Hematopoietic multipotent progenitor cell treated with erythropoietin and hydrocortisone succinate and interleukin-3 and kit ligand, for 8 days (in vitro differentiated cells): ENCODE results near the gene MAEA.
"Not testable (repeated sequence)": the region's sequence is repeated elsewhere in the genome, so short reads cannot be mapped to it uniquely, and the experiment has no call there.

Experiments used
- DNase-seq: peaks from one replicate; pipeline ENCODE4 v3.0.0-alpha.2; 2015

Gene MAEA

GRCh38 chr4:1285151-1285789 is 4.4 kb upstream of the MAEA start:
- DNase-seq: no peak

GRCh38 chr4:1285790-1286553 is 3.7 kb upstream of the MAEA start:
- peak; percentile 60 for DNase-seq

DNA sequence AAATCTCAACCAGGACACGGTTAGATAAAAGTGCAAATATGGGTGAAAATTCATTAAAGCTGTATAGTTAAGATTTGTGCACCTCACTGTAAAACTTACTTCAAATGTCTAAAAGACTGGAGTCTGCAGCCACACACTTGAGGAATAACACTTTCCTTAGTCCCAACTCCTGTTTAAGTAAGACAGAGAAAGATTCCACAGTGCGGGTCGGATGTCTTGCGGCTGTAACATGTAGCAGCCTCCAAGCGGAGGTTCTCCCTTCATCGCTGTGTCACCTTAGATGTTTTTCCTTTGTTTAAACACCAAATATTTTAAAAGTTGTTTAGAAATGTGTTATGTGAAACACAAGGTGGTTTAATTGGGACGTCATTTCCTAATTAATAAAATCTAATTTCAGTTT is 905 bp upstream of the MAEA start:
- DNase-seq: no peak

DNA sequence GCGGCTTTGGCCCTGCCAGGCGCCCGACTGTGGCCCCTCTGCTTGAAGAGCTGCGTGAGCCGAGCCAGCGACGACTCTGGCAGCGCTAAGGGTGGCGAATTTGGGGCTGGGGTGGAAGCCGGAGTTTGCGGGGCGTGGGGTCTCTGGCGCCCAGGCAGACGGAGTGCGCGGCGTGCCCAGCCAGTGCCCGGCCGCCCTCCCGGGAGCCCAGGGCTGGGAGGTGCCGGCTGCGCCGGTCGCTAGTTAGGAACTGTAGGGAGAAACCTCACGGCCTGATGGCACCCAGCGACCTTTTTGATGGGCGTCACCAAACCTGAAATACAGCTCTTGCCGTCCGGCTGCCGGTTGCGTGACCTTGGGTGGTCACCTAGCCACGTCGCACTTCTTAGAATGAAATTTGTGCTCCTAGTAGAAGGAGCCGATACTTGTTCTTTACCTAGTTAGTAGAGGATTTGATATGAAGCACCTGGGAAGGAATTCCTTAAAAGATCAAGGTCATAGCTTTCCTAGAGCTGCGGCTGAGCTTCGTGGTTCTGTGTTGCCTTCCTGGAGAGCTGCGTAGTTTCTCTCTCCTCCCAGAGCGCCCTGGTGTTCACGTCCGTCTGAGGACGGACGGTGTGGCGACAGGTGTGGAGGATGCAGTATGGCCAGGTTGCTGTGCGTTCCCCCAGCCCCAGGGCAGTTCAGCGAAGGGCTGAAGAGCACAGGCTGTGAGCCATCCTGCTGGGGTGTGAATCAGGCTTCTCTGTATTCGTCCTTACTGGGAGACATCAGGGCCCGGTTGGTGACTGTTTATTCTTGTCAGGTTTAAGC is 680 bp downstream of the MAEA start:
- DNase-seq: peak; percentile 24

- DNase-seq: no peak
These were observed 1.4 kb downstream of the MAEA start for GRCh38 chr4:1291091-1291490.

DNA sequence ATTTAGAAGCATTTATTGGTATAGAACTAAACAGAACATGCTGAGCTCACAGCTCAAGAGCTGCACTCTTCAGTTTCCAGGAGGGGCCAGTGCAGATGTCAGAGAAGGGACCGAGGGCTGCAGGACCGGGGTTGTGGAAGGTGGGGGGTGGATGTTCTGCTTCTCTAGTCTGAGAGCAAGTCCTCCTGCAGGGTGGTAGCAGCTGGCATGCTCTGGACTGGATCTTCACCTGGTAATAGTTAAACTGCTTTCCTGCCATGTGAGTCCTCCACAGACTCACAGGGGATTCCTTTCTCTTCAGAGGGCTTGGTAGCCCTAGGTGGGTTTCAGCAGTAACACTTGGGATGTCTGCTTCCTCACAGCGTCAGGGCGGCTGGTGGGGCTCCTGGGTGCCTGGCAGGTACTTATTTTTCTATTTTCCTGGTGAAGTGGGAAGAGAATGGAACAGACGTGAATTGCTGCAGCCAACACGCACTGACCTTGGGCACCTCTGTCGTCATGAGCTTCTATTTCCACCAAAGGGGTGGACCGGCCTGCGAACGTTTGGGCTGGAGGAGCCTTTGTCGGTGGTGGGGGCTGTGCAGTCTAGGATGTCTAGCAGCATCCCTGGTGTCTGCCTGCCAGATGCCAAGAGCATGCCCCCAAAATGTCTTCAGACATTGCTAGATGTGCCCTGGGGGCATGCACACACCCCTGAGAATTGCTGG is 2.5 kb downstream of the MAEA start:
- DNase-seq: no peak

- DNase-seq: not testable (repeated sequence)
These were observed 3.0 kb downstream of the MAEA start for GRCh38 chr4:1292703-1293011.

DNA sequence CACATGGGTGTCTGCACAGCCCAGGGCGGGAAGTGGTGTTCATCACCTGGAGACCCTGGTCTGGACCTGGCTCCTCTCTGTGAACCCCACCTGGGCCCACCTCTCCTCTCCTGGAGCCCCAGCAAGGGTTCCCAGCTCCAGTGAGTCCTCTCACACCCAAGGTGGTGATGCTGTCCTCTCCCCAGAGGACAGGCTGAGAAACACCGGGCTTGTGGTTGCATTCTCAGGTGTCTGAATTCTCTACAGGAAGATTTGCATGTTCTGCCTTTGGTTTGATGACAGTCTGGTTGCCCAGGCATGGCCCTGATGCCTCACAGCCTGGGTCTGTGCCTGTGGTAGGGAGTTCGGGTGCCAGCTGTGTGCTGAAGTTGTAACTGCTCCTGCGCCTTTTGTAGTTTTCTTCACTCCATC is 3.8 kb downstream of the MAEA start:
- no peak for DNase-seq

DNA sequence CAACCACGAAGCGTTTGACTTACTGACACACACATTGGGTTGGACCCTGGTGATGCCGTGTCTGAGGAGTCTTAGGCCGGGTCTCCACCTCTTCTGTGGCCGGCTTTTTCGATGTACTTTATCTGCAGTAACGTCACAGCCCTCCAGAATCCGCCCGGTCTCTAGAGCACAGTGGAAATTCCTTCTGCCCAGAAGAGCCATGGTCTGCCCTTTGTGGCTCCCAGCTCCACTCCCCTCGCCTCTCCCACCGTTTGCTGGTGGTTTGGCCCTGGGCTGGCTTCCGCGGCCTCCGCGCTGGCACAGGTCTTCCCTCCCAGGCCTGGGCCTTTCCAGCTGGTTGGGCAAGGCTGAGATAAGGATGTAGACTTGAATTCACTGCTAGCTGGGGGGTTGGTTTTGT is 4.3 kb downstream of the MAEA start:
- DNase-seq: peak; percentile 84

DNA sequence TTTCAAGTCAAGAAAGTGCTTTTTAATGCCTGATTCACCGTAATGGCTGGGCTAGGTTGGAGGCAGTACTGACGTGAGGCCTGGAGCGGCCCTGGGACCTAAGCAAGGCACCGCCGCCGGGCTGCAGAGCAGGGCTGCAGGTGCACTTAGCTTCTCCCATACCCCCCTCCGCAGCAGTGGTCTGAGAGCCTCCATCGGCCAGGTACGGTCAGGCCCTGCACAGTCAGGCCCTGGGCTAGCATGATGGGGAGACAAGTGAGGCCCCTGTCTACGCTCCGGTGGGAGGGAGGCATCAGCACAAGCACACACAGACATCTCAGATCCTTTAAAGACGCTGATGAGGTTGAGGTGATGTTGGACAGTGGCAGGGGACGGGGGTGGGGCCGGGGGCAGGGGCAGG is 4.7 kb downstream of the MAEA start:
- no peak for DNase-seq

DNA sequence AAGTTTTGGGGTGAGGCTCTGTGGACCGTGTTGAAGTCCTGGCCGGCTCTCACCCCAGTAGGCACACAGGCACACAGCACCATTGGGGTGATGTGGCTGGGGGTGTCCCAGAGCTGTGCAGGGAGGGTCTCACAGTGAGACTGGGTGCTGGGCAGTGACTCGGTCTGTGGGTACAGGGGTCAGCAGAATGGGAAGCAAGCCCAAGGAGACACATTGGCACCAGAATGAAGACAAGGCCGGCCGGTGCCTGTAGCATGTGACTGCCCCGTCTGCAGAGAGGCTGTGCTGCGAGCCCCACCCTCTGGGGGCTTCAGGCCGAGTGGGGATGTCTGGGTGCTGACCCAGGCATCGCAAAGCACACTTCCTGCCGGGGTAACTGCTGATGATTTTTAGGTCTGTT is 5.2 kb downstream of the MAEA start:
- DNase-seq: no peak

DNA sequence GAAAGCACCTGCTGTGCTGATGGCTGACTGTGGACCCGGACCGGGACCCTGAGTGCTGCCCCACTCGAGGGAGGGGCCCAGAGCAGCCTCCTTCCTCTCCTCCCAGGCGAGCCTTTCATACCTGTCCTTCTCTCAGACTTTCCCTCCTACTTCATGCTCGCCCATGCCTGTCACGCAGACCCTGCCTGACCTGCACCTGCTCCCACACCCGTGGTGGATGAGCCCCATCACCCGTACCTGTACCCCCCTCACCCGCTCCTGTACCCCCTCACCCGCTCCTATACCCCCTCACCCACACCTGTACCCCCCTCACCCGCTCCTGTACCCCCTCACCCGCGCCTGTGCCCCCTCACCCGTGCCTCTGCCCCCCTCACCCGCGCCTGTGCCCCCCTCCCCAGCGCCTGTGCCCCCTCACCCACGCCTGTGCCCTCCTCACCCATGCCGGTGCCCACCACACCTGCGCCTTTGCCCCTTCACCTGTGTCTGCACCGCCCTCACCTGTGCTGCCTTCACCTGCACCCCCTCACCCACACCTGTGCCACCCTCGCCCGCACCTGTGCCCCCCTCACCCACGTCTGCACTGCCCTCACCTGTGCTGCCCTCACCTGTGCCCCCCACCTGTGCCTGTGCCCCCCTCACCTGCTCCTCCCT is 5.8 kb downstream of the MAEA start:
- DNase-seq: no peak

GRCh38 chr4:1296324-1297022 is 6.8 kb downstream of the MAEA start:
- DNase-seq: no peak

- DNase-seq: no peak
These were observed 7.3 kb downstream of the MAEA start for GRCh38 chr4:1297023-1297395.

DNA sequence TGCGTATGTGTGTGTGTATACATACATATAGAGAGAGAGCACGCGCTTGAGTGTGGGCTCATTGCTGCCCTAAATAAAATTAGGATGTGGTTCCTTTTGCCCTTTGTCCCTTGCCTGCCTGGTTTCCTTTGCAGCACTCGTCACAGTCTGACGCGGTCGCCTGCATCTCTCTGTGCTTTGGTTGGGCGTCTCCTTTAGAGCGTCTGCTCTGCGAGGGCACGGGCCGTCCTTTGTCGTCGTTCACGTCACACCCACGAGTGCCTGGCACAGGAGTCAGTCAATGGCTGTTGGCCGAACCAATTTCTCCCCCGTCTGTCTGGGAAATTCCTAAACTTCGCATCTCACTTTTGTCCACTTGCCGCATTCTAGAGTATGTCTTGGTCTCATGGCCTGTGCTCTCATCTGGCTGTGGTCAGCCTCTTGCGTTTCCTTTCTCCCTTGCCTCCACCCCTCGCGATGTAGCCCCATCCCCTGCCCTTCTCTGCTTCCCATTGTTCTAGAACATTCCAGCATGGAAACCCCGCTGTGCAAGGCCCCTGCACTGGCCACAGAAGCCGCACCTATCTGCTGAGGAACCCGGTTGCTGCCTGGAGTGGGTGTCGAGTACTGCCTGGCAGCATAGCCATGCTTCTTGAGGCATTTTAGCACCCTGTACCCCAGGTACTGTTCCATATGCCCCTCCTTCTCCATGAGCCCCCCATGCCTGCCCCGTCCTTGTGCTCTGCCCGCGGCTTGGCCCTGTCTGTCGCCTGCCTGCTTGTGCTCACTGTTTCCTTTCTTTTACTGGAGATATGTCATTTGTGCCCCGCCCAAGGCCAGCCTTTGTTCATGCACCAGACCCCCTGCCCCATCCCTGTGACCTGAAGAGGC is 8.0 kb downstream of the MAEA start:
- DNase-seq: no peak

GRCh38 chr4:1298461-1298860 is 8.8 kb downstream of the MAEA start:
- DNase-seq: no peak

DNA sequence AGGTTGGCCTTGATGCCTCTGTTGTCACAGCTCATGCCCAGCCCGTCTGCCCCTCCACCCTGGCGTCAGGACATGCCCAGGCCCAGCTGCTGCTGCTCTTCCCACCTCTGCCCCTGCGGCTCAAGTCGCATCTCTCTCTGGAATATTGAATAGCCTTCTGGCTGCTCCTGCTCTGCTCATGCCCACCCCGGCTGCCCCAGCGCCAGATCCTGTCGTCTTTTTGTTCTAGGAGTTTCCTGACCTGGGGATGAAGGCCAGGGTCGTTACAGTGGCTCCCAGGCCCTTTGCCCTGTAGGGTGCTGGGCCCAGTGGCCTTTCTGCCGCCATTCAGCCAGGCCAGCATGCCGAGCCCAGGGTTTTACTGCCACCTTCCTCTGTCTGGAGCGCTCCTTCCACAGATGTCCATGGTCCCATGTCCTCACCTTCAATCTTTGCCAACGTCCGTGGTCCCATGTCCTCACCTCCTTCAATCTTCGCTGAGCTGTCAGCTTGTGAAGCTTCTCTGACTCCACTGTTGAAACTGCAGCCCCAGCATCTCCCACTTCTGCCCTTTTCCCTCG is 9.7 kb downstream of the MAEA start:
- DNase-seq: no peak

- peak; percentile 18 for DNase-seq
These were observed 11.1 kb downstream of the MAEA start for GRCh38 chr4:1300466-1301455.

GRCh38 chr4:1302159-1302558 is 12.5 kb downstream of the MAEA start:
- DNase-seq: no peak

DNA sequence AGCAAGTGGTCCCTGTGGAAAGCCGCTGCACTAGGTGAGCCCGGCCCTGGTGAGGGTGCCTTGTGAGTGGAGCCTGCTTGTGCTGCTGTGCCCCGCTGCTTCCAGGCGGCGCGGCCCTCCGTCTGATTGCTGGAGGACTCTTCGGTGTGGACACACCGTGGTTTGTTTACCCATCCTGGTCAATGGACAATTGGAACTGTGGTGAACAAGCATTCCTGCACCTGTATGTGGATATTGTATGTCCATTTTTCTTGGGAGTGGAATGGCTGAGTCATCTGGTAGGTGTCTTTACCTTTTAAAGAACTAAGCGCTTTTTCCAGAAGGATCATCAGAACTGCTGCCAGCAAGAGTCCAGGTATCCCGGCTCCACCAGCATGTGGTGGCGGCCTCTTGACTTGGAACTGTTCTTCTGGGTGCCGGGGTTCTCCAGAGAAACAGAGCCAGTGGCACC is 15.6 kb downstream of the MAEA start:
- DNase-seq: no peak
